ENCODE measurements around the gene KIN. TPM values are rescaled to one million over a fixed set of nuclear protein-coding genes. Genes with fewer than 3 reads are reported as not detected.
"Not testable (repeated sequence)": the region's sequence is repeated elsewhere in the genome, so short reads cannot be mapped to it uniquely, and the experiment has no call there.

KIN gene
- total RNA-seq, 2 donors from 2014 or later: 8.7 to 11.1 TPM

- DNase-seq (ENCODE audit: low spot score); intact Hi-C loops (cut with DNase I): not testable (repeated sequence)
Observed at GRCh38 chr10:7748637-7749036, 39.2 kb downstream of the KIN start.

DNA sequence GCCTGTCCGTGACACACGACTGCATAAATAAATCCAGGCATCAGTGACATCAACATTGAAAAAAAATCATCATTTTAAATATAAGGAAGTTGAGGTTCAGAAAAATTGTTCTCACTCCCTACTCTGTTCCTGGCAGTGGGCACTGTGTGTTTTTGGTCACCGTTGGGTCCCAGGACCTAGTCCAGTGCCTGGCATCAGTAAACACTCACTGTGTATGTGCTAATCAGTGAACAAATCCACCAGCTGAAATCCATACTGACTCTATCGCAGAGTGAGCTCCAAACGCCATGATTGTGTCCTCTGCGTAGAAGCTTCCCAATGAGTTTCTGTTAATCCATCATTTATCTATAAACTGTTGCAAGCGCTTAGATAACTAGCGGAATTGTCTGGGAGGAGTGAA is 43.5 kb downstream of the KIN start:
- DNase-seq (ENCODE audit: low spot score): no peak
- intact Hi-C loops (cut with DNase I): no loop called here

DNA sequence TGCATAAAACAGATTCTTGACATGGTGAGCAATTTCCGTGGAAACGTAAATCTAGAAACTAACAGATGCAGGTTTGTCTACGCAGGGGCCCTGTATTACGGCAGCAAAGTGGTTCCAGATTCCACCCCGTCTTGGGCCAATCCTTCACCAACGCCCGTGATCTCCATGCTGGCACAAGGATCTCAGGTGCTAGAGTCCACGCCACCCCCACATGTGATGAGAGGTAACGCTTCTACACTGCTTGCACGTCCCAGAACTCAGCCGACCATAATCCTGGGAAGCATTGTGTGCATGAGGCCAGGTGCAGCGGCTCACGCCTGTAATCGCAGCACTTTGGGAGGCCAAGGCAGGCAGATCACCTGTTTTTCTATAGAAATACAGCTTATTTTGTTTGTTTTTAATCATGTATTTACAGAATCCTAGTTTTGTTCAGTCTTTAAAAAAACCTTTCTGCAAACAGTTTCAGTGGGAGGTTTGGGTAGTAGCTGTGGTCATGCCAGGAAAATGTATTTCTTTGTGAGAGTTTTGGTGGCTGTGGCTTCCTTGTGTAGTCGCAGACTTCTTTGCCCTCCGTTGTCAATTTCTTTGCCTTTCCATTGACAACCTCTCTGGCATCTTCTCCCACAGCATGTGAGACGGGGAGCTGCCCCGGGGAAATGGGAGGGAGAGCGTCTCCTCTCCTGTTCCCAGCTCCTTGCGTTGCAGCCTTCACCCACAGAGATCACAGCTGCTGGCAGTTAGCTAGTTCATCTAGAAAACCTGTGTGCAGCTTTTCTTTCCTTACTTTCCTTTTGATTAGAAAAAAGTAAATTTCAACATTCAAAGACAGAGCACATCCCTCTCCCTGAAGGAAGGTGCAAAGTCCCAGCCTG is 49.0 kb downstream of the KIN start:
- intact Hi-C loops (cut with DNase I): no loop called here
- no peak for DNase-seq (ENCODE audit: low spot score)

DNA sequence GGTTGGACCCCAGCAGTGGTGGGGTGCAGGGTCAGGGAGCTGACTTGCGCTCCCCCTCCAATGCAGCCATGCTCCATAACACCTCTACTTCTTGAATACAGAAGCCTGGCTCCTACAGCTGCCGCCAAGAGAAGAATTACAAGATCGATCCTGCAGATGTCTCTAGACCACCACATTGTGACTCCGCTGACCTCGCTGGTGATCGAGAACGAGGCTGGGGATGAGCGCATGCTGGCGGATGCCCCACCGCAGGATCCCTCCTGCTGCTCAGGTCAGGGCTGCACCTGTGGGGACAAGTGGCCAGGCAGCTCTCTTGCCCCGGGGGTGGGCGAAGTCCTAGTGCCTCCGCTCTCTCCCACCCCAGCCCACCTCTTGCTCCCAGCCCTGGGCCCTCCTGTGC is 53.0 kb downstream of the KIN start:
- no peak for DNase-seq (ENCODE audit: low spot score)
- intact Hi-C loops (cut with DNase I): no loop called here

DNA sequence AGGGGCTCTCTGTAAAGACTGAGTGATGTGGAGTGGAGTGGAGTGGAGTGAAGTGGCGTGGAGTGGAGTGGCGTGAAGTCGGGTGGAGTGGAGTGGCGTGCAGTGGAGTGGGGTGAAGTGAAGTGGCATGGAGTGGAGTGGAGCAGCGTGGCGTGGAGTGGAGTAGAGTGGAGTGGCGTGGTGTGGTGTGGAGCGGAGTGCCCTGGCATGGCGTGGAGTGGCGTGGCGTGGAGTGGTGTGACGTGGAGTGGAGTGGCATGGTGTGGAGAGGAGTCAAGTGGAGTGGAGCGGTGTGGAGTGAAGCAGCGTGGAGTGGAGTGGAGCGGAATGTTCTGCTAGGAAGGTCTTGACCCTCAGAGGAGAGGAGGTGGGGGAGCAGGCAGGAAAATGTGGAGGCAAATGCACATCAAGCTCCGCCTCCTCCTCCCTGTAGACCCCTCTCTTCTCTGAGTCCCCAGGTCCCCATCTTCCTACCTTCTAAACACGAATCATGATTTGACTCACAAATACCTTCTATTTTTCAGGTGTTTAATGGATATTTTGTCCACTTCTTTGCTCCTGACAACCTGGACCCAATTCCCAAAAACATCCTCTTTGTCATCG is 64.8 kb downstream of the KIN start:
- intact Hi-C loops (cut with DNase I): no loop called here
- DNase-seq (ENCODE audit: low spot score): no peak

- DNase-seq (ENCODE audit: low spot score): no peak
- intact Hi-C loops (cut with DNase I): no loop called here
Observed at GRCh38 chr10:7720478-7720877, 67.3 kb downstream of the KIN start.

GRCh38 chr10:7718685-7719084 is 69.1 kb downstream of the KIN start:
- intact Hi-C loops (cut with DNase I): no loop called here
- DNase-seq (ENCODE audit: low spot score): no peak

GRCh38 chr10:7717767-7718166 is 70.0 kb downstream of the KIN start:
- intact Hi-C loops (cut with DNase I): no loop called here
- no peak for DNase-seq (ENCODE audit: low spot score)

GRCh38 chr10:7715515-7715914 is 72.3 kb downstream of the KIN start:
- DNase-seq (ENCODE audit: low spot score): no peak
- intact Hi-C loops (cut with DNase I): no loop called here

GRCh38 chr10:7711075-7711474 is 76.7 kb downstream of the KIN start:
- intact Hi-C loops (cut with DNase I): not testable (repeated sequence)

GRCh38 chr10:7710446-7710845 is 77.3 kb downstream of the KIN start:
- intact Hi-C loops (cut with DNase I): no loop called here
- no peak for DNase-seq (ENCODE audit: low spot score)

More at GRCh38 chr10:7711075-7711474, 76.7 kb downstream of the KIN start:
- not testable (repeated sequence) for DNase-seq (ENCODE audit: low spot score)

GRCh38 chr10:7708832-7709231 is 79.0 kb downstream of the KIN start:
- intact Hi-C loops (cut with DNase I): no loop called here

DNA sequence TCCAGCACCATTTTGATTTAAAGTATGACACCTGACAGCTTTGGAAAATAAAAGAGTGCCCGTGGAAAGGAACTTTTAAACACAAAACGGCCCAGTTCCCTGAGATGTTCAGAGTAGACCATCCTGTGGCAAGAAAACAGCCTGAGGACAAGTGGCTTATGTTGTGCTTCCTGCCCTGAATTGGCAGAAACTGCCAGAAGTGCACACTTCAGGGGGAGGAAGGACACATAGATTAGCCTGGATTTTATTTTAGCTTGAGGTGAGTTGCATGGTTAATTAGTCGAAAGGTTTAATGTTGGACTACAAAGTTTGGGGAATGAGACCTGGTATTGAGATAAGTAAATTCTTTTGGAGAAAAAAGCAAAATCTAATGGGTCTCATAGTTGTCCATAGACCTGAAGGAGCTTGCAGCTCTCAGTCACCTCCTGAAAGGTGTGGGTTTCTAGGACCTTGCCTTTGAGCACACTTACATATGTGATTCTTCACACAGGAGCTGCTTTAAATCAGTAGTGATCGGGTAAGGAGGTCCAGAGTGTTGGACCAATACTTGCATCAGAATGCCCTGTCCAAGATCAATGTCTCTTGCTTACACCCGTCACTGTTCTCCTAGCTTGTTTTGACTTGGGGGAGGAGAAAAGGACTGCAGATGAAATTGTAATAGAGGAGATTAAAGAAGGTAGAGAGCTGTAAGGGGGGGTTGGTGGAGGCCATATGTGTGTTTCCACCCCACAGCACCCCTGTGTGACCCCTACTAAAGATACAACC is 79.8 kb downstream of the KIN start:
- intact Hi-C loops (cut with DNase I): no loop called here
- no peak for DNase-seq (ENCODE audit: low spot score)

More at GRCh38 chr10:7708832-7709231, 79.0 kb downstream of the KIN start:
- DNase-seq (ENCODE audit: low spot score): no peak

- intact Hi-C loops (cut with DNase I): no loop called here
- DNase-seq (ENCODE audit: low spot score): no peak
Observed at GRCh38 chr10:7707102-7707501, 80.7 kb downstream of the KIN start.

DNA sequence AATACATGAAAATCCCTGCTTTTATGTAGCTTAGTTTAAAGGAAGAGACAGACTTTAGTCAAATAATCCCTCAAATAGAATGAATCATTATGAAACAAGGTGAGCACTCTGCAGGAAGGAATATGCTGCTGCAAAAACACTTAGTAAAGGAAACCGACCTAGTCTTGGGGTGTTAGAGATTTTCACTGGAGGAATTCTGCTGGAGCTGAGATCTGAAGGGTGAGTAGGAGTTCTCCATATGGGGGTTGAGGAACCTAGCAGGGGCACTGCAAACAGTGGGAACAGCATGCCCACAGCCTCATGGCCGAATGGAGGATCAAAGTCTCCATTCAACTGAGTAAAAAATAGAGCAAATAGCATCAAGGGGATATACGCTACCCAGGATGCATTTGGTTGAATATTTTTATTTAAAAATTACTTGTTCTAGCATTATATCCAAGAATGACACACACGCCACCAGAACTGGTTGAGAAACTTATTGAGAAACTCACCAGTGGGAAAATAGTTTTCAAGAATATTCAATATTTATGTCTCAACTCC is 81.2 kb downstream of the KIN start:
- intact Hi-C loops (cut with DNase I): no loop called here
- no peak for DNase-seq (ENCODE audit: low spot score)

GRCh38 chr10:7705341-7705740 is 82.5 kb downstream of the KIN start:
- DNase-seq (ENCODE audit: low spot score): no peak
- intact Hi-C loops (cut with DNase I): no loop called here

- intact Hi-C loops (cut with DNase I): no loop called here
Observed at GRCh38 chr10:7704071-7705016, 83.4 kb downstream of the KIN start.

GRCh38 chr10:7703140-7703539 is 84.7 kb downstream of the KIN start, which contains the start of gene ITIH2:
Gene ITIH2 (plus strand): TSS chr10:7703316. CDS start chr10:7703435, 119 bp downstream.
- intact Hi-C loops (cut with DNase I): no loop called here

More at GRCh38 chr10:7704071-7705016, 83.4 kb downstream of the KIN start:
- DNase-seq (ENCODE audit: low spot score): no peak

More at GRCh38 chr10:7703140-7703539, 84.7 kb downstream of the KIN start, which contains the start of gene ITIH2:
- DNase-seq (ENCODE audit: low spot score): no peak
